ENCODE measurements around the gene ADARB1. TPM values are rescaled to one million over a fixed set of nuclear protein-coding genes. Genes with fewer than 3 reads are reported as not detected.

ADARB1 gene
- total and polyA plus RNA-seq, 2 of the 4 experiments (the other 2 are of a cell fraction) = 39.8 to 47.3 TPM

- WGBS, 2 experiments (ENCODE audit: extremely low coverage in 2 of 2, insufficient read length in 1 of 2) = 100% methylated on average over 4 of the region's 16 CpGs; no CpG with 5 or more reads in 1 of the 2 experiments
- Histone ChIP-seq H2BK120ac (ENCODE audit: low read depth, low read length) (no peak overlapping the region), H3K27ac (ENCODE audit: insufficient read depth, low read length) (no peak overlapping the region)
Observed at GRCh38 chr21:45158491-45159423, 84.4 kb downstream of the ADARB1 start.

More at GRCh38 chr21:45158491-45159423, 84.4 kb downstream of the ADARB1 start:
- Histone ChIP-seq H3K9ac (ENCODE audit: low read depth, low read length) (no peak overlapping the region), H3K9me1 (ENCODE audit: insufficient read depth, low read length) (peaks cover 24% of the 10 kb centered on the region), H4K91ac (ENCODE audit: insufficient read depth, low read depth, low read length) (no peak overlapping the region), H2AK5ac (ENCODE audit: low read depth, low read length) (no peak overlapping the region), H2BK15ac (ENCODE audit: low read depth, low read length) (no peak overlapping the region), H3K4me3 (ENCODE audit: insufficient read depth, low read depth, low read length) (no peak overlapping the region), H3K27me3 (ENCODE audit: control insufficient read depth, insufficient read depth, low read length) (no peaks in the 10 kb centered on the region), H3K56ac (ENCODE audit: extremely low read depth, insufficient read depth, low read length) (no peak overlapping the region), H4K20me1 (ENCODE audit: insufficient read depth, low read length) (peaks cover 91% of the 10 kb centered on the region), H3K4me2 (ENCODE audit: low read depth, low read length) (no peak overlapping the region), H2BK5ac (ENCODE audit: low read depth, low read length, poor library complexity, severe bottlenecking) (no peak overlapping the region), H4K8ac (ENCODE audit: low read depth in 2 of 2, low read length in 2 of 2) (no peak overlapping the region), H3K4me1 (ENCODE audit: control insufficient read depth, insufficient read depth, low read length) (peaks cover 13% of the 10 kb centered on the region), H2AFZ (replicated peaks; ENCODE audit: low read length, poor library complexity) (no peak overlapping the region), H3K4ac (ENCODE audit: low read depth, low read length) (no peak overlapping the region), H3K9me3 (ENCODE audit: control insufficient read depth, insufficient read depth, low read length) (no peaks in the 10 kb centered on the region), H3K79me1 (ENCODE audit: low read depth in 1 of 2, low read length in 2 of 2) (peaks cover 57 to 90% of the 10 kb centered on the region in 2 experiments), H3K36me3 (ENCODE audit: control insufficient read depth, insufficient read depth, low read length) (peaks cover 53% of the 10 kb centered on the region), H3K18ac (ENCODE audit: low read depth, low read length) (no peak overlapping the region), H3K23ac (ENCODE audit: low read depth, low read length) (no peak overlapping the region), H2BK20ac (ENCODE audit: low read depth, low read length) (no peak overlapping the region), H4K5ac (ENCODE audit: low read depth, low read length) (no peak overlapping the region), H2AK9ac (replicated peaks; ENCODE audit: low read depth, low read length, poor library complexity) (no peak overlapping the region), H3K14ac (replicated peaks; ENCODE audit: low read depth, low read length) (no peak overlapping the region)
- intact Hi-C loops (cut with micrococcal nuclease) (no loop called here), in situ Hi-C loops (cut with MboI; ENCODE audit: low sequenced_read_pairs) (no loop called here), dilution Hi-C loops (cut with HindIII; ENCODE audit: low sequenced_read_pairs, unreplicated experiment) (no loop called here)
- DNase-seq (no peak), ATAC-seq (ENCODE audit: low read depth) (no peak)
- TF ChIP-seq FOS (IDR thresholded peaks at IDR 0.05; ENCODE audit: low read depth, low read length) = no peak
- TF ChIP-seq NFE2L2 (IDR thresholded peaks at IDR 0.05; ENCODE audit: low read depth, low read length) = no peak
- TF ChIP-seq SMC3 (IDR thresholded peaks at IDR 0.05; ENCODE audit: low read depth, low read length) = no peak
- no peak for TF ChIP-seq USF2 (IDR thresholded peaks at IDR 0.05; ENCODE audit: low read depth, low read length)
- TF ChIP-seq MAFK (IDR thresholded peaks at IDR 0.05; ENCODE audit: low read depth, low read length) = no peak
- no peak for TF ChIP-seq RCOR1 (IDR thresholded peaks at IDR 0.05; ENCODE audit: insufficient replicate concordance, low read length)
- no peak for TF ChIP-seq BHLHE40 (IDR thresholded peaks at IDR 0.05; ENCODE audit: low read depth, low read length)
- no peak for TF ChIP-seq RFX5 (IDR thresholded peaks at IDR 0.05; ENCODE audit: low read depth, low read length)
- BruUV-seq (replicated peaks) = no TSS peak
- CTCF ChIA-PET = no interaction called here
- POLR2A ChIA-PET (ENCODE audit: unreplicated experiment) = no interaction called here

Data from IMR-90 (cell line).